Measurements from ENCODE around the gene CASK.

GRCh38 chrX:41548411-41548810 is 374.9 kb downstream of the CASK start:
- TF ChIP-seq CTCF (IDR thresholded peaks at IDR 0.05; ENCODE audit: low read depth, low read length, missing input control) (no peak), TAF1 (conservative IDR thresholded peaks at IDR 0.05) (no peak), GABPA (IDR thresholded peaks at IDR 0.05 in 1 of 2, conservative IDR thresholded peaks at IDR 0.05 in 1 of 2) (no peak), NR2F2 (IDR thresholded peaks at IDR 0.05) (no peak), MAX (IDR thresholded peaks at IDR 0.05) (no peak), RAD21 (IDR thresholded peaks at IDR 0.05) (no peak), ZBTB33 (IDR thresholded peaks at IDR 0.05) (no peak)
